IPS DF 6.9 (cell line): Measurements from ENCODE around the gene DCLRE1B.

Source experiments
- DNase-seq: peaks from one replicate; pipeline ENCODE4 v3.0.0-alpha.2; 2013; ENCODE audit warnings: low read depth, low spot score
- H3K27ac ChIP-seq: one replicate; pipeline ENCODE4 v1.5.1; 2013; ENCODE audit warnings: low read length, control low read depth
- H3K27me3 ChIP-seq: 2 replicates; pipeline ENCODE4 v1.6.1; 2013; ENCODE audit warnings: mild to moderate bottlenecking, low read length; ENCODE audit not compliant: control insufficient read depth, insufficient read depth
- H3K36me3 ChIP-seq: 2 replicates; pipeline ENCODE4 v1.6.1; 2013; ENCODE audit warnings: low read length; ENCODE audit not compliant: control insufficient read depth, insufficient read depth
- H3K4me1 ChIP-seq: 2 replicates; pipeline ENCODE4 v1.6.1; 2013; ENCODE audit warnings: low read length; ENCODE audit not compliant: control insufficient read depth, insufficient read depth
- H3K4me3 ChIP-seq: 2 replicates; pipeline ENCODE4 v1.5.1; 2013; ENCODE audit warnings: mild to moderate bottlenecking, low read length
- H3K9me3 ChIP-seq: 2 replicates; pipeline ENCODE4 v1.6.1; 2013; ENCODE audit warnings: low read length, inconsistent platforms; ENCODE audit not compliant: control insufficient read depth, insufficient read depth
- WGBS: extraction: QIAGEN DNeasy Blood & Tissue Kit; methylation state at CpG from one replicate; pipeline ENCODE4 v1.1.7; 2013; ENCODE audit warnings: mixed read lengths, missing lambda C conversion rate; ENCODE audit not compliant: insufficient read length, insufficient coverage; 5-methylcytosine and 5-hydroxymethylcytosine counted together

The DCLRE1B gene

GRCh38 chr1:113904293-113904673 lies 843 bp upstream of the DCLRE1B start:
- Histone ChIP-seq H3K4me1 (no peaks in the 10 kb centered on the region), H3K9me3 (no peaks in the 10 kb centered on the region), H3K27ac (no peak overlapping the region), H3K4me3 (peak overlapping the region; percentile 69; the same call in 1 of the 2 replicates), H3K36me3 (no peaks in the 10 kb centered on the region; the same call in 1 of the 2 replicates), H3K27me3 (no peaks in the 10 kb centered on the region)
- no peak for DNase-seq
- no CpG with 5 or more reads among the region's 11 CpGs for WGBS

- no peaks in the 10 kb centered on the region for H3K27me3 ChIP-seq
- H3K27ac ChIP-seq = no peak overlapping the region
- DNase-seq = peak; percentile 25
- H3K4me1 ChIP-seq = no peaks in the 10 kb centered on the region
- H3K9me3 ChIP-seq = no peaks in the 10 kb centered on the region
- H3K36me3 ChIP-seq = no peaks in the 10 kb centered on the region; the same call in 1 of the 2 replicates
- H3K4me3 ChIP-seq = peak overlapping the region; percentile 98
- WGBS = no CpG with 5 or more reads among the region's 17 CpGs
These were observed 322 bp downstream of the DCLRE1B start for GRCh38 chr1:113905435-113905861.

- Histone ChIP-seq H3K27me3 (no peaks in the 10 kb centered on the region), H3K4me1 (no peaks in the 10 kb centered on the region), H3K36me3 (no peaks in the 10 kb centered on the region; the same call in 1 of the 2 replicates), H3K9me3 (no peaks in the 10 kb centered on the region), H3K4me3 (no peak overlapping the region), H3K27ac (no peak overlapping the region)
- DNase-seq = no peak
- no CpG with 5 or more reads among the region's 6 CpGs for WGBS
These were observed 7.6 kb downstream of the DCLRE1B start for GRCh38 chr1:113912594-113913311.

- no peak for DNase-seq
- no peaks in the 10 kb centered on the region for H3K4me1 ChIP-seq
- no peak overlapping the region for H3K4me3 ChIP-seq
- H3K36me3 ChIP-seq = no peaks in the 10 kb centered on the region; the same call in 1 of the 2 replicates
- no peaks in the 10 kb centered on the region for H3K27me3 ChIP-seq
- H3K9me3 ChIP-seq = no peaks in the 10 kb centered on the region
- no CpG with 5 or more reads among the region's 3 CpGs for WGBS
- H3K27ac ChIP-seq = no peak overlapping the region
These were observed 8.2 kb downstream of the DCLRE1B start for GRCh38 chr1:113913312-113913668.

GRCh38 chr1:113913887-113914664 lies 8.9 kb downstream of the DCLRE1B start:
- Histone ChIP-seq H3K36me3 (no peaks in the 10 kb centered on the region; the same call in 1 of the 2 replicates), H3K4me1 (no peaks in the 10 kb centered on the region), H3K9me3 (no peaks in the 10 kb centered on the region), H3K27me3 (no peaks in the 10 kb centered on the region), H3K4me3 (no peak overlapping the region), H3K27ac (no peak overlapping the region)
- DNase-seq = no peak
- WGBS = no CpG with 5 or more reads among the region's 5 CpGs

GRCh38 chr1:113916974-113917373 lies 11.8 kb downstream of the DCLRE1B start:
- no peak for DNase-seq
- no peak overlapping the region for H3K4me3 ChIP-seq
- no peaks in the 10 kb centered on the region for H3K27me3 ChIP-seq
- H3K27ac ChIP-seq = no peak overlapping the region
- H3K9me3 ChIP-seq = no peaks in the 10 kb centered on the region
- no peaks in the 10 kb centered on the region for H3K4me1 ChIP-seq
- WGBS = no CpG with 5 or more reads among the region's 5 CpGs
- H3K36me3 ChIP-seq = no peaks in the 10 kb centered on the region

GRCh38 chr1:113917400-113918082 lies 12.4 kb downstream of the DCLRE1B start:
- no peaks in the 10 kb centered on the region for H3K36me3 ChIP-seq
- DNase-seq = no peak
- no CpG with 5 or more reads among the region's 2 CpGs for WGBS
- no peaks in the 10 kb centered on the region for H3K9me3 ChIP-seq
- no peaks in the 10 kb centered on the region for H3K27me3 ChIP-seq
- no peaks in the 10 kb centered on the region for H3K4me1 ChIP-seq
- no peak overlapping the region for H3K27ac ChIP-seq
- no peak overlapping the region for H3K4me3 ChIP-seq

- Histone ChIP-seq H3K36me3 (no peaks in the 10 kb centered on the region), H3K4me3 (no peak overlapping the region), H3K4me1 (no peaks in the 10 kb centered on the region), H3K27ac (no peak overlapping the region), H3K9me3 (no peaks in the 10 kb centered on the region), H3K27me3 (no peaks in the 10 kb centered on the region)
- no peak for DNase-seq
These were observed 13.1 kb downstream of the DCLRE1B start for GRCh38 chr1:113918243-113918642.

GRCh38 chr1:113922957-113923356 lies 17.8 kb downstream of the DCLRE1B start:
- no CpG with 5 or more reads among the region's 4 CpGs for WGBS
- Histone ChIP-seq H3K4me1 (no peaks in the 10 kb centered on the region), H3K4me3 (no peak overlapping the region), H3K9me3 (no peaks in the 10 kb centered on the region), H3K36me3 (no peaks in the 10 kb centered on the region), H3K27me3 (no peaks in the 10 kb centered on the region), H3K27ac (no peak overlapping the region)
- DNase-seq = no peak

- H3K27ac ChIP-seq = no peak overlapping the region
- WGBS = no CpG with 5 or more reads among the region's 2 CpGs
- no peaks in the 10 kb centered on the region for H3K27me3 ChIP-seq
- no peak for DNase-seq
- H3K4me1 ChIP-seq = no peaks in the 10 kb centered on the region
- no peak overlapping the region for H3K4me3 ChIP-seq
- H3K36me3 ChIP-seq = no peaks in the 10 kb centered on the region
- no peaks in the 10 kb centered on the region for H3K9me3 ChIP-seq
These were observed 19.3 kb downstream of the DCLRE1B start for GRCh38 chr1:113924473-113924872.
